Subcutaneous adipose tissue (tissue), 4 donors: ENCODE data around the gene UTY. TPM values are rescaled to one million over a fixed set of nuclear protein-coding genes. Genes with fewer than 3 reads are reported as not detected.

Experiments used
- CTCF ChIP-seq: fragments of 450-650 bp; IDR thresholded peaks from one replicate; pipeline ENCODE4 v1.5.1; 2016; ENCODE audit warnings: low read depth, mild to moderate bottlenecking, control low read depth, antibody characterized with exemption, moderate library complexity
- total RNA-seq, 4 donors: library from RNA; depleted of rRNA; stranded (reverse); fragments of >200 nt; gene quantifications; one replicate each; pipeline ENCODE4 v1.1.0, GENCODE V29; 2016

Gene UTY
- total RNA-seq, 4 donors from 2014 or later = 40.9 to 55.1 TPM; not detected in 2

- no peak for TF ChIP-seq CTCF
Measured at GRCh38 chrY:13339381-13339780, 140.5 kb downstream of the UTY start.

GRCh38 chrY:13338711-13339110 lies 141.1 kb downstream of the UTY start:
- TF ChIP-seq CTCF = no peak

- TF ChIP-seq CTCF = no peak
Measured at GRCh38 chrY:13337934-13338333, 141.9 kb downstream of the UTY start.

- no peak for TF ChIP-seq CTCF
Measured at GRCh38 chrY:13333791-13334190, 146.0 kb downstream of the UTY start.

GRCh38 chrY:13330651-13331050 lies 149.2 kb downstream of the UTY start:
- no peak for TF ChIP-seq CTCF

- no peak for TF ChIP-seq CTCF
Measured at GRCh38 chrY:13312966-13313365, 166.9 kb downstream of the UTY start.

GRCh38 chrY:13307959-13308358 lies 171.9 kb downstream of the UTY start:
- TF ChIP-seq CTCF = no peak

GRCh38 chrY:13300795-13301194 lies 179.0 kb downstream of the UTY start:
- no peak for TF ChIP-seq CTCF
